NCI-H128 (cell line): ENCODE measurements around the gene EEF2K.
"Not testable (repeated sequence)": the region's sequence is repeated elsewhere in the genome, so short reads cannot be mapped to it uniquely, and the experiment has no call there.

ENCODE experiments used
- DNase-seq: peaks from one replicate; lab custom pipeline; 2025; ENCODE audit not compliant: unreplicated experiment; lab: John Stamatoyannopoulos, UW

The EEF2K gene

GRCh38 chr16:22206013-22206841 lies at the start of gene EEF2K:
EEF2K (plus strand) TSS chr16:22206278; CDS start chr16:22225730, 19,452 bp downstream.
- peak; percentile 35 for DNase-seq

- no peak for DNase-seq
Measured at GRCh38 chr16:22161401-22161800, 44.7 kb upstream of the EEF2K start.

GRCh38 chr16:22161999-22162655 lies 44.0 kb upstream of the EEF2K start, which contains the start of gene SDR42E2:
SDR42E2 (plus strand) TSS chr16:22162506; CDS start chr16:22165583, 3,077 bp downstream.
- DNase-seq: no peak

DNA sequence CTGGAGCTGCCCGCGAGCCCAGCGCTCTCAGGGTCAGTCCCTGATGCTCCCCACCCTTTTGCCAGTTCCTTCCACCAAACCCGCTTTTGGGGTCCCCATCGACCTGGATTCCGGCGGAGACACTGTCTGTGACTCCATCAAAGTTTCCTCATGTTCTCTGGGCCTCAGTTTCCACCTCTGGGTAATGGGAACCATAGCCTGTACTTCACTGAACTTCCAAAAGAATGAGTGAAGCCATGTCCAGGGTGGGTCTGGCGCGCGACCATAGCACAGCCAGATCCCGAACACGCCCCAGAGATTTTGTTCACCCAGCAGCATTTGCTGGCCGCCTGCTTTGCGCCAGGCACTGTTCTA lies 43.4 kb upstream of the EEF2K start:
- DNase-seq: no peak

DNA sequence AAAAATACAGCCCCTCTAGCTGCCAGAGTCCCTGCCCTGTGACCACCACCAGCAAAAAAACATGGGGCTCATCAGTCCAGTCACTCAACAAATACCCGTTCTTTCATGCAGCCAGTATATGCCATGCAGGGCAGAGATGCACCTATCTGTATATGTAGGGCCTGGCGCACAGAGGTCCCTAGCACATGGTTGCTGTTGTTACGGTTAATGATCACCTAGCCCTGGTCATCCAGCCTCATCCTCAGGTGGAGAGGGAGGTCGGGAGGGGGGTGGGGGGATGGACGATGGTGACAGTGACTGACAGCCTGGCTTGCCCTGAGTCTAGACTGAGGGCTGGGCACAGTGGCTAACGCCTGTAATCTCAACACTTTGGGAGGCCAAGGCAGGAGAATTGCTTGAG lies 42.3 kb upstream of the EEF2K start:
- DNase-seq: no peak

- no peak for DNase-seq
Measured at GRCh38 chr16:22164482-22164881, 41.6 kb upstream of the EEF2K start.

DNA sequence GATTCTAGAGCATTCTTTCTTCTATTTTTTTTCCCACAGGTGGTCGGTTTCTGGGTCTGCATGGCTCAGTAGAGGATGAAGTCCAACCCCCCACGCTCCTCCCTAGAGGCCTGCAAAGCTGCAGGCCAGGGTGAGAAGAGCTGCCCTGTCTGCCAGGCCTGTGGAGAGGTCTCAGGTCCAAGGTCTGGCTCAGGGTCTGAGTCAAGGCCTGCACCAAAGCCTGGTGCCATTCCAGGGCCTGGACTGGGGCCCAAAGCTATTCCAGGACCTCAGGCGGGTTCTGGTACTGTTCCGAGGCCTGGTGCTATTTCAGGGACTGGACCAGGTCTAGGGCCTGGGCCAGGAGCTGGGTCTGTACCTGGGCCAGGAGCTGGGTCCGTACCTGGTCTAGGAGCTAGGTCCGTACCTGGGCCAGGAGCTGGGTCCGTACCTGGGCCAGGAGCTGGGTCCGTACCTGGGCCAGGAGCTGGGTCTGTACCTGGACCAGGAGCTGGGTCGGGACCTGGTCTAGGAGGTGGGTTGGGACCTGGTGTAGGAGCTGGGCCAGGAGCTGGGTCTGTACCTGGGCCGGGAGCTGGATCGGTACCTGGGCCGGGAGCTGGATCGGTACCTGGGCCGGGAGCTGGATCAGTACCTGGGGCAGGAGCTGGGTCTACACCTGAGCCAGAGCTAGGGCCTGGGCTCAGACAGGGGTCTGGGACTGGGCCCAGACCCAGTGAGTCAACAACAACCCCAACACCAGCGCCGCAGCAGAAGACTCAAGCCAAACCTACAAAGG lies 40.4 kb upstream of the EEF2K start:
- no peak for DNase-seq

- no peak for DNase-seq
Measured at GRCh38 chr16:22171953-22172352, 34.1 kb upstream of the EEF2K start.

DNA sequence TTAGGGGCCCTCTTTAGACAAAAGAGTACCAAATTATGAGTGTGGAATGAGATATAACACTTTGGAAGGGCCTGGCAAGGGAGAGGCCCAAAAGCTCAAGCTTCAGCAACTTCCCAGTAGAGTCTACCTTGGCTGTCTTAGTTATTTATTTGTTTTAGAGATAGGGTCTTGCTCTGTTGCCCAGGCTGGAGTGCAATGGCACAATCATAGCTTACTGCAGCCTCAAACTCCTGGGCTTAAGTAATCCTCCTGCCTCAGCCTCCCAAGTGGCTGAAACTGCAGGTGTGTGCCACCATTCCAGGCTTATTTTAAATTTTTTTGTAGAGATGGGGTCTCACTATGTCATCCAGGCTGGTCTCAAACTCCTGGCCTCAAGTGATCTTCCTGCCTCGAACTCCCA lies 33.4 kb upstream of the EEF2K start:
- DNase-seq: not testable (repeated sequence)

- no peak for DNase-seq
Measured at GRCh38 chr16:22174642-22175041, 31.4 kb upstream of the EEF2K start.

DNA sequence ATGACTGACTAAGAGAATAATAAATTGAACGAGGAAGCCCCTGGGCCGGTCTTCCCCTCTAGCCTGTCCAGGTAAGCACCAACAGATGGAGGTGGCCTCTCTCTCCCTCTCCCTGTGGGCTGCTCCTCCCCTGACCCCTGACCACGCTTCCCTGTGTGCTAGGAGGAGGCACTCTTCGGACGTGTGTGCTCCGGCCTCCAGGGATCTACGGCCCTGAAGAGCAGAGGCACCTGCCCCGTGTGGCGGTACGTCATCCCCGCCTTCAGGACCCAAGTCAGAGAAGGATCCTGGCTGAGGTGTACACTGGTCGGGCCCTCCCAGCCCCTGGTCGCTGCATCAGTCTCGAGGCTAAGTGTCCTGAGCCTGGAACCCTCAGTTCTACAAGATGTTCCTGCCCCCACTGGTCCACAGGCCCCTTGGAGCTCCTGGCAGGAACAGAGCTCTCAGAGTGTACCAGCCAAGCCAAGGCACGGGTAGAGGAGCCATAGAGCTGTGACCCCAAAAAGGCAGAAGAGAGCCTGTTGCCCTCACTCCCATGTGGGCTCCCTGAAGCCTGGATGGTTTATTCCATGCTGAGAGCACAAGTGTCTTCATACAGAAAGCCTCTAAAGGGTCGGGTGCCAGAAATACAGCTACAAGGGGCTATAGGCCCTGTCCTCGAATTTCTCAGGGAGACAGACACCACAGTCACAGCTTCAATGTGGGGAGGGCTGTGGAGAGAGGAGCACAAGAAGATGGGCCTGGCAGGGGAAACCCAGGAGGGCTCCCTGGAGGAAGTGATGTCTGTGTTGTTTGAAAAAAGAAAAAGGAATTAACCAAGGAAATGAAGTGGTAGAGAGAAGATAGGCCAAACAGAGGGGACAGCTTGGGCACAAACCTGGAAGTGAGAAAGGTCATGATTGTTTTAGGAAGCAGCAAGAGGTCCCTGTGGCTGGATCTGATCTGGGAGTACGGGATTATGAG lies 27.8 kb upstream of the EEF2K start:
- DNase-seq: no peak

DNA sequence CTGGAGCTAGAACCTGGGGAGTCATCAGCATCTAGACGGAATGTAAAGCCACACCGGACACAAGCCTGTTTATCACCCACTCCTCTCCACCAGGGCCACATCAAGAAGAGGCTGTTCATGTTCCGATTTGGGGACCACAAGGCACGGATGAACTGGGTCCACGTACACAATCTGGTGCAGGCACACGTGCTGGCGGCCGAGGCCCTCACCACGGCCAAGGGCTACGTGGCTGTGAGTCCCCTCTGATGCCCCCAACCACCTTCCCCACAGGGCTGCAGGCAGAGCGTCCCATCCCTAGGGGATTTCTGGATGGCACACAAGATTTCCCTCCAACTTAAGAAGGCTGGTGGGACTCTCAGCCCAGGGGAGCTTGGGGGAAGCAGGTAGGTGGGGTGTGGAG lies 24.7 kb upstream of the EEF2K start:
- DNase-seq: no peak

- no peak for DNase-seq
Measured at GRCh38 chr16:22181843-22182242, 24.2 kb upstream of the EEF2K start.

- no peak for DNase-seq
Measured at GRCh38 chr16:22183335-22183734, 22.7 kb upstream of the EEF2K start.

DNA sequence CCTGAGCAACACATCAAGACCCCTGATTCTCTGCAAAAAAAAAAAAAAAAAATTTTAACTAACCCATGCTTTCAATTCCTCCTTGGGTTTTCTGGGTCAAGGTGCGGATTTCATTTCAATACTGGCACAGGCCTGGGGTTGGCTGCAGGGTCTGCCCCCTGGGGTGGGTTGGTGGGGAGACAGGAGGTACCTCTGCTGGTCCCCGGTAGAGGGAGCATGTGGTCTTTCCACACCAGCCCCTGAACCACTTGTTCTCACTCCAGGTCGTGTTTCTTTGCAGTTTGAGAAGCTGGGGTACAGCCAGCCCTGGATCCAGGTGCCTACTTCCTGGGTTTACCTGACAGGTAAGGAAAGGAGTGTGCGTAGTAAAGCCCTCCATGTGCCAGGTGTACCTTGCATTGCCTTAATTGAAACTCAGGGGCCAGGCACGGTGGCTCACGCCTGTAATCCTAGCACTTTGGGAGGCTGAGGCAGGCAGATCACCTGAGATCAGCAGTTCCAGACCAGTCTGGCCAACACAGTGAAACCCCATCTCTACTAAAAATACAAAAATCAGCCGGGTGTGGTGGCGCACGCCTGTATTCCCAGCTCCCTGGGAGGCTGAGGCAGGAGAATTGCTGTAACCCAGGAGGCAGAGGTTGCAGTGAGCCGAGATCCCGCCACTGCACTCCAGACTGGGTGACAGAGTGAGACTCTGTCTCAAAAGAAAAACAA lies 22.0 kb upstream of the EEF2K start:
- DNase-seq: no peak

DNA sequence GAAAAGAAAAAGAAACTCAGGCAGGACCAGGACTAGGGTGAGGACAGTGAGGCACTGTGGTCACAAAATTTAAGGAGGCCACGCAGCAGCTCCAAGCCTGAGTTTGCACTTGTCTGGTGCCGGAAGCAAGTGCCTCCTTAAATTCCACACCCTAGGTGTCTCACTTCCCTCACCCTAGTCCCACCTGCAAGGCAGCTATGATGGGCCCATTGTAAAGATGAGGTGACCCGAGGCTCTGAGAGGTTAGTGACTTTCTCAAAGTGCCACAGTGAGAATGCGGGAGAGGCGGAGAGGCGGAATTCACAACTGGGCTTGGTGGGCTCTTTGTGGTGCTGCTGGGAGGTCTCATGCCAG lies 21.5 kb upstream of the EEF2K start:
- DNase-seq: no peak

GRCh38 chr16:22186517-22186916 lies 19.6 kb upstream of the EEF2K start:
- no peak for DNase-seq

- DNase-seq: no peak
Measured at GRCh38 chr16:22188267-22188594, 17.8 kb upstream of the EEF2K start.

GRCh38 chr16:22188595-22189442 lies 17.3 kb upstream of the EEF2K start:
- no peak for DNase-seq
